Liver (tissue), 9 donors: ENCODE measurements around the gene RELA. TPM values are rescaled to one million over a fixed set of nuclear protein-coding genes. Genes with fewer than 3 reads are reported as not detected.
A peak's percentile ranks its signal among the peaks of the same experiment; 100 is the strongest.

Experiments
- DNase-seq: peaks from one replicate; pipeline ENCODE4 v3.0.0-alpha.2; 2017; ENCODE audit warnings: low spot score
- H3K27ac ChIP-seq, 2 donors: one replicate each; pipeline ENCODE4 v1.7.0; 2013; ENCODE audit warnings: inconsistent platforms in 2 of 2, low read length in 2 of 2, control low read depth in 1 of 2, low read depth in 1 of 2, mild to moderate bottlenecking in 1 of 2
- H3K27me3 ChIP-seq, 4 donors: one replicate each; pipeline versions ENCODE4 v1.6.1 to v1.7.0; 2013; ENCODE audit warnings: low read length in 3 of 4, inconsistent platforms in 1 of 4, mild to moderate bottlenecking in 1 of 4, moderate library complexity in 1 of 4; ENCODE audit not compliant: control insufficient read depth in 4 of 4, insufficient read depth in 4 of 4
- H3K36me3 ChIP-seq, 4 donors: one replicate each; pipeline versions ENCODE4 v1.6.1 to v1.7.0; 2013; ENCODE audit warnings: low read length in 3 of 4, mild to moderate bottlenecking in 3 of 4, low read depth in 1 of 4, moderate library complexity in 1 of 4; ENCODE audit not compliant: control insufficient read depth in 4 of 4, insufficient read depth in 3 of 4
- H3K4me1 ChIP-seq, 4 donors: one replicate each; pipeline versions ENCODE4 v1.6.1 to v1.7.0; 2013; ENCODE audit warnings: low read length in 3 of 4, mild to moderate bottlenecking in 3 of 4, moderate library complexity in 1 of 4; ENCODE audit not compliant: control insufficient read depth in 4 of 4, insufficient read depth in 4 of 4
- H3K4me3 ChIP-seq, 3 donors: one replicate each; pipeline versions ENCODE4 v1.6.1 to v1.7.0; 2013; ENCODE audit warnings: low read length in 3 of 3, control low read depth in 1 of 3, low read depth in 1 of 3, mild to moderate bottlenecking in 1 of 3
- H3K9ac ChIP-seq, 2 donors: one replicate each; pipeline ENCODE4 v1.7.0; 2013; ENCODE audit warnings: low read length in 2 of 2, mild to moderate bottlenecking in 2 of 2, moderate library complexity in 2 of 2, control low read depth in 1 of 2, low read depth in 1 of 2
- H3K9me3 ChIP-seq, 4 donors: one replicate each; pipeline versions ENCODE4 v1.6.1 to v1.7.0; 2013; ENCODE audit warnings: low read length in 3 of 4; ENCODE audit not compliant: control insufficient read depth in 4 of 4
- EGR1 ChIP-seq, 2 donors: IDR thresholded peaks; 2 replicates each; pipeline ENCODE4 v1.6.1; 2016 to 2018; ENCODE audit warnings: antibody characterized with exemption in 2 of 2, low read depth in 2 of 2
- FOXA1 ChIP-seq: IDR thresholded peaks from 2 replicates; pipeline ENCODE4 v1.6.1; 2016; ENCODE audit warnings: antibody characterized with exemption
- FOXA2 ChIP-seq: IDR thresholded peaks from 2 replicates; pipeline ENCODE4 v1.6.1; 2016; ENCODE audit warnings: antibody characterized with exemption
- HNF4G ChIP-seq: IDR thresholded peaks from 2 replicates; pipeline ENCODE4 v1.6.1; 2016; ENCODE audit warnings: antibody characterized with exemption
- JUND ChIP-seq, 2 donors: IDR thresholded peaks; 2 replicates each; pipeline ENCODE4 v1.6.1; 2016; ENCODE audit warnings: antibody characterized with exemption in 2 of 2
- RAD21 ChIP-seq, 2 donors: IDR thresholded peaks; 2 replicates each; pipeline ENCODE4 v1.6.1; 2016; ENCODE audit warnings: antibody characterized with exemption in 2 of 2, mild to moderate bottlenecking in 2 of 2
- SP1 ChIP-seq: IDR thresholded peaks from 2 replicates; pipeline ENCODE4 v1.6.1; 2018; ENCODE audit warnings: antibody characterized with exemption, mild to moderate bottlenecking
- YY1 ChIP-seq: IDR thresholded peaks from 2 replicates; pipeline ENCODE4 v1.6.1; 2016; ENCODE audit warnings: antibody characterized with exemption, mild to moderate bottlenecking
- WGBS: extraction: QIAGEN DNeasy Blood & Tissue Kit; methylation state at CpG from one replicate; pipeline ENCODE4 v1.1.7; 2013; 5-methylcytosine and 5-hydroxymethylcytosine counted together
- polyA plus RNA-seq, 2 donors: library from polyadenylated mRNA; stranded (reverse) in 1 of 2; unstranded in 1 of 2; fragments of 200-250 nt in 1 of 2; fragments of >200 nt in 1 of 2; fragmentation: Nextera tagmentation in 1 of 2; extraction: Ambion mirVana in 1 of 2; gene quantifications; one replicate each; pipeline versions ENCODE4 v1.2.1 to v1.2.3, GENCODE V29; 2013 to 2015
- total RNA-seq, 2 donors: library from RNA; depleted of rRNA; stranded (reverse); fragments of >200 nt; gene quantifications; one replicate each; pipeline ENCODE4 v1.2.3, GENCODE V29; 2014
- TF ChIP-seq, protein P1 (sequence below): IDR thresholded peaks from 2 replicates; pipeline ENCODE4 v1.6.1; 2016; ENCODE audit warnings: antibody characterized with exemption
- TF ChIP-seq, protein P2 (sequence below): IDR thresholded peaks from 2 replicates; pipeline ENCODE4 v1.6.1; 2016; ENCODE audit warnings: antibody characterized with exemption
- TF ChIP-seq, protein P3 (sequence below): fragments of 150-350 bp; IDR thresholded peaks from 2 replicates; pipeline ENCODE4 v1.5.1; 2017; ENCODE audit warnings: improper control_type of control experiment, low read depth, low read length; ENCODE audit not compliant: missing input control
- donor health status: healthy.
- donor health status: healthy.
- donor health status: healthy.
- donor health status: healthy.
- donor health status: healthy.

The RELA gene
- total and polyA plus RNA-seq, 4 donors, result 11.1 to 30.7 (median 22.0) TPM

DNA sequence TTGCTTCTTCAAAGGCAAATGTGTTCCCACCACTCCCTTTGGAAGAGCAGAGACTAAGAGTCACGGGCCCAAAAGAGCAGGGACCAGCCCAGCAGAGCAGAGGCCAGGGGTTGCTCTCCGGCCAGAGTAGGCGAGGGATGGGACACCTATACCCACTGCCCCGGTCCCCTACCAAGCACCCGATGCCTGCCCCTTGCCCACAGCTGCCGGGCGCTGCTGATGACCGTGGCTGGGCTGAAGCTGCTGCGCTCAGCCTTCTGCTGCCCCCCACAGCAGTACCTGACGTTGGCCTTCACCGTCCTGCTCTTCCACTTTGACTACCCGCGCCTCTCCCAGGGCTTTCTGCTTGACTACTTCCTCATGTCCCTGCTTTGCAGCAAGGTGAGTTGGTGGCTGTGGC lies 35.5 kb downstream of the RELA start:
- Histone ChIP-seq H3K36me3 (peaks cover 19 to 82% (median 21%) of the 10 kb centered on the region in 4 donors), H3K27ac (no peak overlapping the region), H3K4me1 (peaks cover 0 to 3% (median 0%) of the 10 kb centered on the region in 4 donors), H3K27me3 (no peaks in the 10 kb centered on the region), H3K9ac (no peak overlapping the region), H3K4me3 (no peak overlapping the region), H3K9me3 (no peaks in the 10 kb centered on the region)
- TF ChIP-seq FOXA2, result no peak
- TF ChIP-seq, protein P1, sequence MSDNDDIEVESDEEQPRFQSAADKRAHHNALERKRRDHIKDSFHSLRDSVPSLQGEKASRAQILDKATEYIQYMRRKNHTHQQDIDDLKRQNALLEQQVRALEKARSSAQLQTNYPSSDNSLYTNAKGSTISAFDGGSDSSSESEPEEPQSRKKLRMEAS, result no peak
- TF ChIP-seq SP1, result no peak
- no peak for TF ChIP-seq FOXA1
- no peak for TF ChIP-seq YY1
- TF ChIP-seq, protein P2, sequence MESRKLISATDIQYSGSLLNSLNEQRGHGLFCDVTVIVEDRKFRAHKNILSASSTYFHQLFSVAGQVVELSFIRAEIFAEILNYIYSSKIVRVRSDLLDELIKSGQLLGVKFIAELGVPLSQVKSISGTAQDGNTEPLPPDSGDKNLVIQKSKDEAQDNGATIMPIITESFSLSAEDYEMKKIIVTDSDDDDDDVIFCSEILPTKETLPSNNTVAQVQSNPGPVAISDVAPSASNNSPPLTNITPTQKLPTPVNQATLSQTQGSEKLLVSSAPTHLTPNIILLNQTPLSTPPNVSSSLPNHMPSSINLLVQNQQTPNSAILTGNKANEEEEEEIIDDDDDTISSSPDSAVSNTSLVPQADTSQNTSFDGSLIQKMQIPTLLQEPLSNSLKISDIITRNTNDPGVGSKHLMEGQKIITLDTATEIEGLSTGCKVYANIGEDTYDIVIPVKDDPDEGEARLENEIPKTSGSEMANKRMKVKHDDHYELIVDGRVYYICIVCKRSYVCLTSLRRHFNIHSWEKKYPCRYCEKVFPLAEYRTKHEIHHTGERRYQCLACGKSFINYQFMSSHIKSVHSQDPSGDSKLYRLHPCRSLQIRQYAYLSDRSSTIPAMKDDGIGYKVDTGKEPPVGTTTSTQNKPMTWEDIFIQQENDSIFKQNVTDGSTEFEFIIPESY, result no peak
- TF ChIP-seq JUND (IDR thresholded peaks at IDR 0.05), result no peak
- TF ChIP-seq RAD21 (IDR thresholded peaks at IDR 0.05), result no peak
- TF ChIP-seq HNF4G, result no peak
- 96% methylated on average over 13 of the region's 13 CpGs for WGBS
- no peak for DNase-seq

DNA sequence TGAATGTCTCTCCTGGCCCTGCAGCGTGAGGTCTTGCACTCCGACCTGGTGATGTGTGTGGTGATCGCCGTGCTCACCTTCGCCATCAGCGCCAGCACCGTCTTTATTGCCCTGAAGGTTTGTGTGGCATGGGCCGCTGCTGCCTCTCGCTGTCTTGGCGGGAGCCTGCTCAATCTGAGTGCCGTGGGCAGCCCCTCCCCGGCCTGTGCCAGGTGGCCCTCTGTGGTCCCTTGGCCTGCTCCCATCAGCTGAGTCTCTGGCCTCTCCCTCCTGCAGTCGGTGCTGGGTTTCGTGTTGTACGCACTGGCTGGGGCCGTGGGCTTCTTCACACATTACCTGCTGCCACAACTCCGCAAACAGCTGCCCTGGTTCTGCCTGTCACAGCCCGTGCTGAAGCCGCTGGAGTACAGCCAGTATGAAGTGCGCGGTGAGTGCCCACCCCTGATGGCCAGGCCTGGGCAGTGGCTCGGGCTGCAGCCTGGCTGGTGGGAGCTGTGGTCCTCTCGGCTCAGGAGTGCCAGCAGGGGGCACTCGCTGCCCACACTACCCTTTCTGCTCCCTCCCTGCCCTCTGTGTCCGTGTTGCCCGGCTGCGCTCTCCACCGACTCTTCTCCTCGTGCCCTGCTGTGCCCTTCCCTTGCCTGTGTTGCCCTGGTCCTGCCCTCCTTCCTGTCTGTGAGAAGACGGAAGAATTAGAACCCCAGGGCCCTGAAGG lies 36.9 kb downstream of the RELA start:
- Histone ChIP-seq H3K27ac (no peak overlapping the region), H3K9ac (no peak overlapping the region), H3K4me1 (peaks cover 0 to 3% (median 1%) of the 10 kb centered on the region in 4 donors), H3K36me3 (peaks cover 19 to 75% (median 21%) of the 10 kb centered on the region in 4 donors), H3K27me3 (no peaks in the 10 kb centered on the region), H3K4me3 (no peak overlapping the region), H3K9me3 (no peaks in the 10 kb centered on the region)
- no peak for TF ChIP-seq EGR1 (IDR thresholded peaks at IDR 0.05; ENCODE audit: low read depth in 2 of 2)
- no peak for TF ChIP-seq FOXA2
- TF ChIP-seq, protein P3, sequence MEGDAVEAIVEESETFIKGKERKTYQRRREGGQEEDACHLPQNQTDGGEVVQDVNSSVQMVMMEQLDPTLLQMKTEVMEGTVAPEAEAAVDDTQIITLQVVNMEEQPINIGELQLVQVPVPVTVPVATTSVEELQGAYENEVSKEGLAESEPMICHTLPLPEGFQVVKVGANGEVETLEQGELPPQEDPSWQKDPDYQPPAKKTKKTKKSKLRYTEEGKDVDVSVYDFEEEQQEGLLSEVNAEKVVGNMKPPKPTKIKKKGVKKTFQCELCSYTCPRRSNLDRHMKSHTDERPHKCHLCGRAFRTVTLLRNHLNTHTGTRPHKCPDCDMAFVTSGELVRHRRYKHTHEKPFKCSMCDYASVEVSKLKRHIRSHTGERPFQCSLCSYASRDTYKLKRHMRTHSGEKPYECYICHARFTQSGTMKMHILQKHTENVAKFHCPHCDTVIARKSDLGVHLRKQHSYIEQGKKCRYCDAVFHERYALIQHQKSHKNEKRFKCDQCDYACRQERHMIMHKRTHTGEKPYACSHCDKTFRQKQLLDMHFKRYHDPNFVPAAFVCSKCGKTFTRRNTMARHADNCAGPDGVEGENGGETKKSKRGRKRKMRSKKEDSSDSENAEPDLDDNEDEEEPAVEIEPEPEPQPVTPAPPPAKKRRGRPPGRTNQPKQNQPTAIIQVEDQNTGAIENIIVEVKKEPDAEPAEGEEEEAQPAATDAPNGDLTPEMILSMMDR, result peak; percentile 54
- TF ChIP-seq, protein P2, result no peak
- TF ChIP-seq YY1, result no peak
- TF ChIP-seq RAD21 (IDR thresholded peaks at IDR 0.05), result peak; percentile 77 to 86
- peak; percentile 78 for DNase-seq
- WGBS, result 71% methylated on average over 30 of the region's 30 CpGs
